Activated CD4-positive, alpha-beta T cell treated with anti-CD3 and anti-CD28 coated beads for 24 hours (primary cell): ENCODE measurements around the gene SMOC2.

Experiments
- DNase-seq, 2 donors: peaks; one replicate each; pipeline ENCODE4 v3.0.0-alpha.2; 2020; ENCODE audit warnings: low read depth in 2 of 2

The SMOC2 gene

GRCh38 chr6:168440520-168441433 is at the start of gene SMOC2:
TSS of gene SMOC2 (plus strand) at chr6:168441184. CDS start at chr6:168441371, 187 bp downstream.
- no peak for DNase-seq

- no peak for DNase-seq
Measured at GRCh38 chr6:168393126-168393870, 47.7 kb upstream of the SMOC2 start.

GRCh38 chr6:168394606-168395005 is 46.4 kb upstream of the SMOC2 start:
- no peak for DNase-seq

GRCh38 chr6:168395983-168396382 is 45.0 kb upstream of the SMOC2 start:
- DNase-seq, result no peak

- DNase-seq, result no peak
Measured at GRCh38 chr6:168396561-168396960, 44.4 kb upstream of the SMOC2 start.

GRCh38 chr6:168397012-168397411 is 44.0 kb upstream of the SMOC2 start:
- DNase-seq, result no peak

- DNase-seq, result no peak
Measured at GRCh38 chr6:168400037-168400436, 40.9 kb upstream of the SMOC2 start.

GRCh38 chr6:168403370-168404005 is 37.5 kb upstream of the SMOC2 start:
- no peak for DNase-seq

GRCh38 chr6:168404560-168404959 is 36.4 kb upstream of the SMOC2 start:
- no peak for DNase-seq

- no peak for DNase-seq
Measured at GRCh38 chr6:168407842-168408241, 33.1 kb upstream of the SMOC2 start.

GRCh38 chr6:168408504-168409136 is 32.4 kb upstream of the SMOC2 start:
- no peak for DNase-seq

GRCh38 chr6:168410035-168410434 is 30.9 kb upstream of the SMOC2 start:
- no peak for DNase-seq

- DNase-seq, result no peak
Measured at GRCh38 chr6:168410554-168411011, 30.4 kb upstream of the SMOC2 start.

- no peak for DNase-seq
Measured at GRCh38 chr6:168411130-168411529, 29.9 kb upstream of the SMOC2 start.

GRCh38 chr6:168411793-168412192 is 29.2 kb upstream of the SMOC2 start:
- DNase-seq, result no peak

- no peak for DNase-seq
Measured at GRCh38 chr6:168412456-168412855, 28.5 kb upstream of the SMOC2 start.

- no peak for DNase-seq
Measured at GRCh38 chr6:168413018-168413720, 27.8 kb upstream of the SMOC2 start.

- DNase-seq, result no peak
Measured at GRCh38 chr6:168413856-168414255, 27.1 kb upstream of the SMOC2 start.

GRCh38 chr6:168414336-168415097 is 26.5 kb upstream of the SMOC2 start:
- no peak for DNase-seq
